ENCODE results near the gene NTN3. TPM values are rescaled to one million over a fixed set of nuclear protein-coding genes. Genes with fewer than 3 reads are reported as not detected.
"Not testable (repeated sequence)": the region's sequence is repeated elsewhere in the genome, so short reads cannot be mapped to it uniquely, and the experiment has no call there.

Gene NTN3
- total RNA-seq, 4 donors from 2014 or later = 1.3 to 15.5 TPM; not detected in 2

- Histone ChIP-seq H3K4me1 (peaks cover 0 to 24% of the 10 kb centered on the region in 2 donors), H3K27ac (no peak overlapping the region), H3K4me3 (no peak overlapping the region), H3K36me3 (no peaks in the 10 kb centered on the region), H3K27me3 (peaks cover 0 to 21% of the 10 kb centered on the region in 2 donors), H3K9me3 (no peaks in the 10 kb centered on the region)
- intact Hi-C loops (cut with DNase I; ENCODE audit: low total_unique reads) = no loop called here
- no peak for DNase-seq
- no peak for TF ChIP-seq CTCF (IDR thresholded peaks at IDR 0.05)
- no peak for TF ChIP-seq POLR2A (IDR thresholded peaks at IDR 0.05)
Measured at GRCh38 chr16:2476741-2477140, 5.6 kb downstream of the NTN3 start.

GRCh38 chr16:2477327-2477726 is 6.2 kb downstream of the NTN3 start:
- intact Hi-C loops (cut with DNase I; ENCODE audit: low total_unique reads) = no loop called here

GRCh38 chr16:2478279-2478678 is 7.2 kb downstream of the NTN3 start:
- TF ChIP-seq CTCF (IDR thresholded peaks at IDR 0.05) = no peak
- no peak for TF ChIP-seq POLR2A (IDR thresholded peaks at IDR 0.05)
- H3K9me3 ChIP-seq = no peaks in the 10 kb centered on the region
- no peak for DNase-seq
- no peak overlapping the region for H3K4me3 ChIP-seq
- H3K27me3 ChIP-seq = peaks cover 0 to 6% of the 10 kb centered on the region in 2 donors
- intact Hi-C loops (cut with DNase I; ENCODE audit: low total_unique reads) = no loop called here
- H3K27ac ChIP-seq = no peak overlapping the region
- no peaks in the 10 kb centered on the region for H3K36me3 ChIP-seq
- H3K4me1 ChIP-seq = peaks cover 0 to 23% of the 10 kb centered on the region in 2 donors

More at GRCh38 chr16:2477327-2477726, 6.2 kb downstream of the NTN3 start:
- H3K36me3 ChIP-seq = no peaks in the 10 kb centered on the region
- no peak overlapping the region for H3K27ac ChIP-seq
- H3K27me3 ChIP-seq = peaks cover 0 to 16% of the 10 kb centered on the region in 2 donors
- TF ChIP-seq POLR2A (IDR thresholded peaks at IDR 0.05) = no peak
- TF ChIP-seq CTCF (IDR thresholded peaks at IDR 0.05) = no peak
- H3K4me3 ChIP-seq = no peak overlapping the region
- no peaks in the 10 kb centered on the region for H3K9me3 ChIP-seq
- DNase-seq = no peak
- H3K4me1 ChIP-seq = peaks cover 0 to 22% of the 10 kb centered on the region in 2 donors

- H3K9me3 ChIP-seq; H3K27ac ChIP-seq; intact Hi-C loops (cut with DNase I; ENCODE audit: low total_unique reads); H3K4me3 ChIP-seq; H3K36me3 ChIP-seq; DNase-seq; H3K27me3 ChIP-seq: not testable (repeated sequence)
- peaks cover 0 to 19% of the 10 kb centered on the region in 2 donors for H3K4me1 ChIP-seq
Measured at GRCh38 chr16:2479996-2480395, 8.9 kb downstream of the NTN3 start.

- no peak overlapping the region for H3K27ac ChIP-seq
- no peak for TF ChIP-seq POLR2A (IDR thresholded peaks at IDR 0.05)
- intact Hi-C loops (cut with DNase I; ENCODE audit: low total_unique reads) = no loop called here
Measured at GRCh38 chr16:2480948-2481347, 9.9 kb downstream of the NTN3 start.

GRCh38 chr16:2481676-2482075 is 10.6 kb downstream of the NTN3 start:
- intact Hi-C loops (cut with DNase I; ENCODE audit: low total_unique reads) = no loop called here
- Histone ChIP-seq H3K4me3 (no peak overlapping the region), H3K9me3 (no peaks in the 10 kb centered on the region), H3K27me3 (no peaks in the 10 kb centered on the region), H3K4me1 (peaks cover 0 to 11% of the 10 kb centered on the region in 2 donors), H3K36me3 (no peaks in the 10 kb centered on the region), H3K27ac (no peak overlapping the region)
- no peak for DNase-seq
- TF ChIP-seq POLR2A (IDR thresholded peaks at IDR 0.05) (no peak), CTCF (IDR thresholded peaks at IDR 0.05) (no peak)

More at GRCh38 chr16:2480948-2481347, 9.9 kb downstream of the NTN3 start:
- DNase-seq = no peak
- Histone ChIP-seq H3K4me1 (peaks cover 0 to 12% of the 10 kb centered on the region in 2 donors), H3K27me3 (no peaks in the 10 kb centered on the region), H3K9me3 (no peaks in the 10 kb centered on the region), H3K4me3 (no peak overlapping the region), H3K36me3 (no peaks in the 10 kb centered on the region)
